ENCODE measurements around the gene SPRR2B. TPM values are rescaled to one million over a fixed set of nuclear protein-coding genes. Genes with fewer than 3 reads are reported as not detected.

The SPRR2B gene
- polyA plus RNA-seq, 1 donor (not counting 4 experiments of a cell fraction or from before 2014, with no cell fraction given), result 0.45 TPM

- no peaks in the 10 kb centered on the region for H3K27me3 ChIP-seq (ENCODE audit: control insufficient read depth, extremely low read depth, insufficient read depth, low read length)
- H2AFZ ChIP-seq (ENCODE audit: control insufficient read depth, low read length), result no peak overlapping the region
- H3K27ac ChIP-seq (ENCODE audit: control insufficient read depth, insufficient read depth, low read length), result no peak overlapping the region
- H3K9me1 ChIP-seq (ENCODE audit: control insufficient read depth, extremely low read depth, insufficient read depth, low read length), result no peaks in the 10 kb centered on the region
- H3K4me2 ChIP-seq (ENCODE audit: control insufficient read depth, extremely low read depth, insufficient read depth, low read depth, low read length), result peak overlapping the region; percentile 77
- FAIRE-seq, result no peak
- H3K4me3 ChIP-seq (ENCODE audit: control insufficient read depth in 2 of 3, extremely low read depth in 1 of 3, insufficient read depth in 2 of 3, low read depth in 1 of 3, low read length in 3 of 3), result peak overlapping the region in 2 of 3 experiments; percentile 22 to 58
- H3K9ac ChIP-seq (ENCODE audit: control insufficient read depth, extremely low read depth, insufficient read depth, low read length), result no peak overlapping the region
- H3K79me2 ChIP-seq (ENCODE audit: control insufficient read depth, insufficient read depth, low read length), result no peaks in the 10 kb centered on the region
- H3K9me3 ChIP-seq (ENCODE audit: control insufficient read depth, low read depth, low read length), result no peaks in the 10 kb centered on the region
- H3K4me1 ChIP-seq (ENCODE audit: control insufficient read depth, extremely low read depth, insufficient read depth, low read length), result peaks cover 43% of the 10 kb centered on the region
- TF ChIP-seq EZH2 (IDR thresholded peaks at IDR 0.05; ENCODE audit: low read length) (no peak), CTCF (optimal IDR thresholded peaks at IDR 0.05 in 1 of 3, IDR thresholded peaks at IDR 0.05 in 1 of 3, conservative IDR thresholded peaks at IDR 0.05 in 1 of 3; ENCODE audit: extremely low read depth in 1 of 3, insufficient read depth in 2 of 3, low read length in 3 of 3) (no peak)
- no peaks in the 10 kb centered on the region for H3K36me3 ChIP-seq (ENCODE audit: control insufficient read depth in 2 of 2, extremely low read depth in 1 of 2, insufficient read depth in 2 of 2, low read length in 2 of 2)
- dilution Hi-C loops (cut with MboI; ENCODE audit: extremely low pct_ligation_motif_present, low sequenced_read_pairs), result no loop called here
- H4K20me1 ChIP-seq (ENCODE audit: control insufficient read depth, extremely low read depth, insufficient read depth, low read length), result no peaks in the 10 kb centered on the region
- DNase-seq (ENCODE audit: low read depth, low spot score), result no peak
Observed at GRCh38 chr1:153032073-153032472, 39.3 kb downstream of the SPRR2B start.

- Histone ChIP-seq H2AFZ (ENCODE audit: control insufficient read depth, low read length) (no peak within 1 kb of the TSS), H3K36me3 (ENCODE audit: control insufficient read depth in 2 of 2, extremely low read depth in 1 of 2, insufficient read depth in 2 of 2, low read length in 2 of 2) (no peaks in the 10 kb centered on the region), H3K27ac (ENCODE audit: control insufficient read depth, insufficient read depth, low read length) (peak within 1 kb of the TSS; percentile 19), H3K9me1 (ENCODE audit: control insufficient read depth, extremely low read depth, insufficient read depth, low read length) (no peaks in the 10 kb centered on the region), H3K4me1 (ENCODE audit: control insufficient read depth, extremely low read depth, insufficient read depth, low read length) (peaks cover 49% of the 10 kb centered on the region), H3K4me3 (ENCODE audit: control insufficient read depth in 2 of 3, extremely low read depth in 1 of 3, insufficient read depth in 2 of 3, low read depth in 1 of 3, low read length in 3 of 3) (peak within 1 kb of the TSS; percentile 19 to 41 (median 22)), H3K27me3 (ENCODE audit: control insufficient read depth, extremely low read depth, insufficient read depth, low read length) (no peaks in the 10 kb centered on the region), H4K20me1 (ENCODE audit: control insufficient read depth, extremely low read depth, insufficient read depth, low read length) (no peaks in the 10 kb centered on the region), H3K9ac (ENCODE audit: control insufficient read depth, extremely low read depth, insufficient read depth, low read length) (peak within 1 kb of the TSS; percentile 3), H3K79me2 (ENCODE audit: control insufficient read depth, insufficient read depth, low read length) (no peaks in the 10 kb centered on the region), H3K4me2 (ENCODE audit: control insufficient read depth, extremely low read depth, insufficient read depth, low read depth, low read length) (peak within 1 kb of the TSS; percentile 77), H3K9me3 (ENCODE audit: control insufficient read depth, low read depth, low read length) (no peaks in the 10 kb centered on the region)
- no peak for TF ChIP-seq CTCF (optimal IDR thresholded peaks at IDR 0.05 in 1 of 3, IDR thresholded peaks at IDR 0.05 in 1 of 3, conservative IDR thresholded peaks at IDR 0.05 in 1 of 3; ENCODE audit: extremely low read depth in 1 of 3, insufficient read depth in 2 of 3, low read length in 3 of 3)
- no peak for TF ChIP-seq EZH2 (IDR thresholded peaks at IDR 0.05; ENCODE audit: low read length)
- FAIRE-seq (peak; percentile 97), DNase-seq (ENCODE audit: low read depth, low spot score) (peak; percentile 70)
- dilution Hi-C loops (cut with MboI; ENCODE audit: extremely low pct_ligation_motif_present, low sequenced_read_pairs), result no loop called here
Observed at GRCh38 chr1:153030895-153031294, 40.5 kb downstream of the SPRR2B start, which contains the start of gene SPRR1B. Gene SPRR1B, plus strand, starts transcription at chr1:153031203. Its CDS starts 1,143 bp downstream, at chr1:153032346.
